ENCODE results near the gene SNX22. TPM values are rescaled to one million over a fixed set of nuclear protein-coding genes. Genes with fewer than 3 reads are reported as not detected.

The SNX22 gene
- total RNA-seq, 2 experiments from 2014 or later, result 0.14 to 0.19 TPM

GRCh38 chr15:64132217-64132616 is 19.3 kb upstream of the SNX22 start:
- no peaks in the 10 kb centered on the region for H3K4me1 ChIP-seq (ENCODE audit: insufficient read depth, low read length)
- Mint-ChIP-seq H3K9me3 (no peaks in the 10 kb centered on the region), H3K4me3 (no peak overlapping the region), H3K27ac (no peak overlapping the region), H3K27me3 (no peaks in the 10 kb centered on the region), H3K4me1 (ENCODE audit: low read depth) (no peaks in the 10 kb centered on the region), H3K36me3 (ENCODE audit: low read depth) (peaks cover 95% of the 10 kb centered on the region)
- H3K27ac ChIP-seq (ENCODE audit: low read depth in 1 of 2, low read length in 2 of 2), result no peak overlapping the region
- ChIA-PET CTCF (interaction anchor here (1.2 kb wide), 1 partner anchor 21 kb away, joined by 3 read pairs; no protein-coding TSS in a partner anchor), POLR2A (no interaction called here)
- intact Hi-C loops (cut with DNase I, micrococcal nuclease), result no loop called here
- ATAC-seq (ENCODE audit: poor library complexity) (no peak), DNase-seq (no peak)
- H3K27me3 ChIP-seq (ENCODE audit: control insufficient read depth in 1 of 2, insufficient read depth in 2 of 2, low read length in 2 of 2), result no peaks in the 10 kb centered on the region
- H3K4me3 ChIP-seq (ENCODE audit: low read length), result no peak overlapping the region
- TF ChIP-seq, protein P1, sequence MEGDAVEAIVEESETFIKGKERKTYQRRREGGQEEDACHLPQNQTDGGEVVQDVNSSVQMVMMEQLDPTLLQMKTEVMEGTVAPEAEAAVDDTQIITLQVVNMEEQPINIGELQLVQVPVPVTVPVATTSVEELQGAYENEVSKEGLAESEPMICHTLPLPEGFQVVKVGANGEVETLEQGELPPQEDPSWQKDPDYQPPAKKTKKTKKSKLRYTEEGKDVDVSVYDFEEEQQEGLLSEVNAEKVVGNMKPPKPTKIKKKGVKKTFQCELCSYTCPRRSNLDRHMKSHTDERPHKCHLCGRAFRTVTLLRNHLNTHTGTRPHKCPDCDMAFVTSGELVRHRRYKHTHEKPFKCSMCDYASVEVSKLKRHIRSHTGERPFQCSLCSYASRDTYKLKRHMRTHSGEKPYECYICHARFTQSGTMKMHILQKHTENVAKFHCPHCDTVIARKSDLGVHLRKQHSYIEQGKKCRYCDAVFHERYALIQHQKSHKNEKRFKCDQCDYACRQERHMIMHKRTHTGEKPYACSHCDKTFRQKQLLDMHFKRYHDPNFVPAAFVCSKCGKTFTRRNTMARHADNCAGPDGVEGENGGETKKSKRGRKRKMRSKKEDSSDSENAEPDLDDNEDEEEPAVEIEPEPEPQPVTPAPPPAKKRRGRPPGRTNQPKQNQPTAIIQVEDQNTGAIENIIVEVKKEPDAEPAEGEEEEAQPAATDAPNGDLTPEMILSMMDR (IDR thresholded peaks at IDR 0.05), result no peak
- peaks cover 94% of the 10 kb centered on the region for H3K36me3 ChIP-seq (ENCODE audit: insufficient read depth, low read length)
- H3K9me3 ChIP-seq (ENCODE audit: control insufficient read depth in 1 of 2, insufficient read depth in 1 of 2, low read length in 2 of 2), result no peaks in the 10 kb centered on the region

GRCh38 chr15:64133623-64134344 is 17.7 kb upstream of the SNX22 start:
- TF ChIP-seq, protein P1 (IDR thresholded peaks at IDR 0.05), result no peak
- peaks cover 95% of the 10 kb centered on the region for H3K36me3 Mint-ChIP-seq (ENCODE audit: low read depth)
- H3K4me3 Mint-ChIP-seq, result no peak overlapping the region
- H3K4me1 Mint-ChIP-seq (ENCODE audit: low read depth), result no peaks in the 10 kb centered on the region
- intact Hi-C loops (cut with DNase I, micrococcal nuclease), result no loop called here
- ATAC-seq (ENCODE audit: poor library complexity), result no peak
- Histone ChIP-seq H3K4me3 (ENCODE audit: low read length) (no peak overlapping the region), H3K27ac (ENCODE audit: low read depth in 1 of 2, low read length in 2 of 2) (no peak overlapping the region), H3K36me3 (ENCODE audit: insufficient read depth, low read length) (peaks cover 94% of the 10 kb centered on the region), H3K4me1 (ENCODE audit: insufficient read depth, low read length) (no peaks in the 10 kb centered on the region), H3K9me3 (ENCODE audit: control insufficient read depth in 1 of 2, insufficient read depth in 1 of 2, low read length in 2 of 2) (no peaks in the 10 kb centered on the region), H3K27me3 (ENCODE audit: control insufficient read depth in 1 of 2, insufficient read depth in 2 of 2, low read length in 2 of 2) (no peaks in the 10 kb centered on the region)
- POLR2A ChIA-PET, result interaction anchor here (1.1 kb wide), 1 partner anchor 19 kb away, joined by 5 read pairs; no protein-coding TSS in a partner anchor
- H3K27me3 Mint-ChIP-seq, result no peaks in the 10 kb centered on the region
- CTCF ChIA-PET, result interaction anchor here (0.8 kb wide), 1 partner anchor 19 kb away, joined by 3 read pairs; no protein-coding TSS in a partner anchor
- H3K27ac Mint-ChIP-seq, result no peak overlapping the region
- H3K9me3 Mint-ChIP-seq, result no peaks in the 10 kb centered on the region
- DNase-seq, result no peak

DNA sequence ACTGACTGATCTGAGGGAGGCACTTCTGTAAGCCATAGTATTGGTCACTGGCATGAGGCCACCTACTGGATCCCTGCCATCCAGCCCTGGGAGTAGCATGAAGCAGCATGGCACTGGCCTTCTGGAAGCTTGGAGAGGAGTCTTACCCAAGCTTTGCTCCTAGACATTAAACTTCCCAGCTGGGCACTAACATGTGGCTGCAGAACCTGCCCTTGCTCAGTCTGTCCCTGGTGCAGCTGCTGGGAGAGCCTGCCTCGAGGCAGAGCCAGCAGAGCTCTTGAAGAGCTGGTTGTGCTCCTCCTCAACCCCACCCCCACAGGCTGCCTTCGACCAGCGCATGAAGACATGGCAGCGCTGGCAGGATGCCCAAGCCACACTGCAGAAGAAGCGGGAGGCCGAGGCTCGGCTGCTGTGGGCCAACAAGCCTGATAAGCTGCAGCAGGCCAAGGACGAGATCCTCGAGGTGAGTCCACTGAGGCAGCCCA is 17.1 kb upstream of the SNX22 start:
- Mint-ChIP-seq H3K36me3 (ENCODE audit: low read depth) (peaks cover 91% of the 10 kb centered on the region), H3K27me3 (no peaks in the 10 kb centered on the region), H3K9me3 (no peaks in the 10 kb centered on the region), H3K4me3 (no peak overlapping the region), H3K27ac (no peak overlapping the region), H3K4me1 (ENCODE audit: low read depth) (no peaks in the 10 kb centered on the region)
- Histone ChIP-seq H3K36me3 (ENCODE audit: insufficient read depth, low read length) (peaks cover 92% of the 10 kb centered on the region), H3K27ac (ENCODE audit: low read depth in 1 of 2, low read length in 2 of 2) (no peak overlapping the region), H3K27me3 (ENCODE audit: control insufficient read depth in 1 of 2, insufficient read depth in 2 of 2, low read length in 2 of 2) (no peaks in the 10 kb centered on the region), H3K4me1 (ENCODE audit: insufficient read depth, low read length) (no peaks in the 10 kb centered on the region), H3K9me3 (ENCODE audit: control insufficient read depth in 1 of 2, insufficient read depth in 1 of 2, low read length in 2 of 2) (no peaks in the 10 kb centered on the region), H3K4me3 (ENCODE audit: low read length) (no peak overlapping the region)
- no peak for DNase-seq
- POLR2A ChIA-PET, result interaction anchor here (1.1 kb wide), 1 partner anchor 19 kb away, joined by 5 read pairs; no protein-coding TSS in a partner anchor
- CTCF ChIA-PET, result interaction anchor here (0.8 kb wide), 1 partner anchor 19 kb away, joined by 3 read pairs; no protein-coding TSS in a partner anchor
- intact Hi-C loops (cut with DNase I, micrococcal nuclease), result no loop called here
- TF ChIP-seq, protein P1 (IDR thresholded peaks at IDR 0.05), result no peak
- ATAC-seq (ENCODE audit: poor library complexity), result no peak

All from CD4-positive, alpha-beta T cell (primary cell).